ENCODE data around the gene OR10H1.
"Not testable (repeated sequence)": the region's sequence is repeated elsewhere in the genome, so short reads cannot be mapped to it uniquely, and the experiment has no call there.

GRCh38 chr19:15794279-15794678 is 21.2 kb downstream of the OR10H1 start:
- TF ChIP-seq CTCF, POLR2A (IDR thresholded peaks at IDR 0.05): not testable (repeated sequence)

All from right lobe of liver (tissue), 4 donors.